Measurements from ENCODE around the gene AGTRAP. TPM values are rescaled to one million over a fixed set of nuclear protein-coding genes. Genes with fewer than 3 reads are reported as not detected.

Gene AGTRAP
- total and polyA plus RNA-seq, 2 of the 8 experiments (the other 6 are each of a cell fraction or from before 2014, with no cell fraction given), result 69.7 to 192 TPM

- no peak overlapping the region for H2BK20ac ChIP-seq (ENCODE audit: low read length)
- H3K27me3 ChIP-seq (replicated peaks in 1 of 4; ENCODE audit: control insufficient read depth in 3 of 4, extremely low read depth in 1 of 4, insufficient read depth in 3 of 4, low read length in 3 of 4), result no peaks in the 10 kb centered on the region
- H3K4me2 ChIP-seq (ENCODE audit: insufficient read depth in 1 of 2, low read depth in 2 of 2, low read length in 2 of 2), result no peak overlapping the region
- no peak overlapping the region for H2AFZ ChIP-seq (ENCODE audit: low read length)
- H3K18ac ChIP-seq (ENCODE audit: extremely low read depth, low read length), result no peak overlapping the region
- H3K23me2 ChIP-seq (ENCODE audit: low read depth, low read length), result no peaks in the 10 kb centered on the region
- H4K20me1 ChIP-seq (replicated peaks in 1 of 2; ENCODE audit: control insufficient read depth in 1 of 2, insufficient read depth in 2 of 2, low read length in 2 of 2), result peaks cover 0 to 3% of the 10 kb centered on the region in 2 experiments
- no peak overlapping the region for H3K14ac ChIP-seq (ENCODE audit: insufficient read length)
- H4K8ac ChIP-seq (ENCODE audit: extremely low read depth, insufficient read depth, low read length), result no peak overlapping the region; the same call in 1 of the 2 replicates
- FAIRE-seq, result no peak
- no peaks in the 10 kb centered on the region for H3K79me2 ChIP-seq (ENCODE audit: control insufficient read depth in 1 of 2, insufficient read depth in 2 of 2, low read length in 2 of 2)
- H3K36me3 ChIP-seq (ENCODE audit: control insufficient read depth in 2 of 4, insufficient read depth in 4 of 4, low read length in 3 of 4), result no peaks in the 10 kb centered on the region
- no peak overlapping the region; the same call in 1 of the 2 replicates for H2BK12ac ChIP-seq (ENCODE audit: low read depth, low read length)
- H4K5ac ChIP-seq (ENCODE audit: insufficient read length, low read depth, low read length), result no peak overlapping the region
- H2BK15ac ChIP-seq (ENCODE audit: low read length), result no peak overlapping the region
- DNase-seq (ENCODE audit: low read depth in 1 of 2, low spot score in 2 of 2), result no peak
- H3K4me3 ChIP-seq (ENCODE audit: extremely low read depth in 1 of 4, insufficient read depth in 2 of 4, low read depth in 3 of 4, low read length in 4 of 4), result no peak overlapping the region
- H4K91ac ChIP-seq (replicated peaks; ENCODE audit: insufficient read length, low read length), result no peak overlapping the region
- H3K56ac ChIP-seq (replicated peaks; ENCODE audit: insufficient read length, low read depth, low read length), result no peak overlapping the region
- no peak overlapping the region for H2AK5ac ChIP-seq (ENCODE audit: low read depth, low read length)
- no peak overlapping the region for H2BK120ac ChIP-seq (replicated peaks; ENCODE audit: low read depth, low read length)
- ChIA-PET CTCF (ENCODE audit: partially characterized antibody) (interaction anchor here (0.9 to 3.4 kb wide), 11 partner anchors 9 to 110 kb away, joined by 3 to 58 read pairs (median 7); no protein-coding TSS in a partner anchor), POLR2A (ENCODE audit: partially characterized antibody) (interaction anchor here (1.1 to 3.0 kb wide), 6 partner anchors 16 to 53 kb away, joined by 4 to 12 read pairs (median 6); partner anchors contain the start of gene DRAXIN)
- WGBS, 2 experiments (ENCODE audit: extremely low coverage in 1 of 2, insufficient coverage in 1 of 2, insufficient read length in 1 of 2, insufficient replicate concordance in 2 of 2, low coverage in 1 of 2, low lambda C conversion rate in 2 of 2, missing lambda C conversion rate in 1 of 2), result 88% methylated on average over 4 of the region's 4 CpGs; no CpG with 5 or more reads in 1 of the 2 experiments
- H3K9me3 ChIP-seq (ENCODE audit: insufficient read depth in 2 of 2, low read depth in 1 of 2, low read length in 1 of 2), result no peaks in the 10 kb centered on the region
- H3K4me1 ChIP-seq (replicated peaks in 1 of 4; ENCODE audit: control insufficient read depth in 3 of 4, insufficient read depth in 4 of 4, low read length in 3 of 4), result peaks cover 0 to 11% (median 7%) of the 10 kb centered on the region in 4 experiments; a peak in 6 of 7 replicates
- no peak overlapping the region for H3K27ac ChIP-seq (ENCODE audit: low read depth, low read length)
- no peak overlapping the region for H2BK5ac ChIP-seq (ENCODE audit: low read depth, low read length)
- H3K4ac ChIP-seq (replicated peaks; ENCODE audit: insufficient read length, low read depth, low read length), result no peak overlapping the region
- no peak overlapping the region for H3K23ac ChIP-seq (ENCODE audit: insufficient read length)
- H3K79me1 ChIP-seq (ENCODE audit: low read depth, low read length), result no peaks in the 10 kb centered on the region
- no peak overlapping the region for H3K9ac ChIP-seq (replicated peaks in 1 of 4; ENCODE audit: extremely low read depth in 1 of 4, low read depth in 3 of 4, low read length in 3 of 4)
- TF ChIP-seq NANOG (IDR thresholded peaks at IDR 0.05; ENCODE audit: insufficient read depth, low read depth, low read length, poor library complexity, severe bottlenecking) (no peak), KDM1A (IDR thresholded peaks at IDR 0.05; ENCODE audit: borderline replicate concordance, low read length) (no peak), TAF1 (IDR thresholded peaks at IDR 0.05; ENCODE audit: low read depth, low read length) (no peak), BRCA1 (IDR thresholded peaks at IDR 0.05; ENCODE audit: low read depth, low read length) (no peak), TCF12 (IDR thresholded peaks at IDR 0.05; ENCODE audit: low read depth, low read length) (no peak), SIN3A (conservative IDR thresholded peaks at IDR 0.05 in 1 of 2, IDR thresholded peaks at IDR 0.05 in 1 of 2; ENCODE audit: low read depth in 1 of 2, low read length in 2 of 2) (no peak), ASH2L (IDR thresholded peaks at IDR 0.05; ENCODE audit: low read length) (no peak), SAP30 (IDR thresholded peaks at IDR 0.05; ENCODE audit: insufficient read depth, insufficient replicate concordance, low read length) (no peak), CBX8 (IDR thresholded peaks at IDR 0.05; ENCODE audit: borderline replicate concordance, low read depth, low read length) (no peak), SIX5 (IDR thresholded peaks at IDR 0.05; ENCODE audit: low read depth, low read length) (no peak), CHD1 (IDR thresholded peaks at IDR 0.05; ENCODE audit: low read depth, low read length) (no peak), JUN (IDR thresholded peaks at IDR 0.05; ENCODE audit: low read depth, low read length) (no peak), TBP (IDR thresholded peaks at IDR 0.05; ENCODE audit: low read depth, low read length) (no peak), ZNF274 (IDR thresholded peaks at IDR 0.05; ENCODE audit: borderline replicate concordance, extremely low read depth, low read length) (no peak), GABPA (IDR thresholded peaks at IDR 0.05; ENCODE audit: borderline replicate concordance, insufficient read depth, low read length) (no peak)
Measured at GRCh38 chr1:11721311-11721710, 14.6 kb upstream of the AGTRAP start.

Measured in H1 (cell line).